Sigmoid colon (tissue), 4 donors: Measurements from ENCODE around the gene PIGM.

ENCODE experiments used
- EP300 ChIP-seq, 4 donors: sonication (generic); formaldehyde crosslinking; IDR thresholded peaks; one replicate each; pipeline ENCODE4 v1.6.1; 2017; ENCODE audit warnings: antibody characterized with exemption in 4 of 4
- POLR2A ChIP-seq, 2 donors: fragments of 450-650 bp; IDR thresholded peaks; one replicate each; pipeline ENCODE4 v1.6.1; 2016; ENCODE audit warnings: antibody characterized with exemption in 2 of 2, mild to moderate bottlenecking in 2 of 2, moderate library complexity in 2 of 2
- POLR2AphosphoS5 ChIP-seq, 4 donors: sonication (generic); formaldehyde crosslinking; IDR thresholded peaks; one replicate each; pipeline ENCODE4 v1.6.1; 2017; ENCODE audit warnings: antibody characterized with exemption in 4 of 4
- TF ChIP-seq, protein P1 (sequence below), 4 experiments: fragments of 450-650 bp in 3 of 4; fragments of 200-600 bp in 1 of 4; IDR thresholded peaks; one replicate each; pipeline ENCODE4 v1.5.1; 2016 to 2019; ENCODE audit warnings: antibody characterized with exemption in 4 of 4, mild to moderate bottlenecking in 3 of 4, moderate library complexity in 2 of 4

DNA sequence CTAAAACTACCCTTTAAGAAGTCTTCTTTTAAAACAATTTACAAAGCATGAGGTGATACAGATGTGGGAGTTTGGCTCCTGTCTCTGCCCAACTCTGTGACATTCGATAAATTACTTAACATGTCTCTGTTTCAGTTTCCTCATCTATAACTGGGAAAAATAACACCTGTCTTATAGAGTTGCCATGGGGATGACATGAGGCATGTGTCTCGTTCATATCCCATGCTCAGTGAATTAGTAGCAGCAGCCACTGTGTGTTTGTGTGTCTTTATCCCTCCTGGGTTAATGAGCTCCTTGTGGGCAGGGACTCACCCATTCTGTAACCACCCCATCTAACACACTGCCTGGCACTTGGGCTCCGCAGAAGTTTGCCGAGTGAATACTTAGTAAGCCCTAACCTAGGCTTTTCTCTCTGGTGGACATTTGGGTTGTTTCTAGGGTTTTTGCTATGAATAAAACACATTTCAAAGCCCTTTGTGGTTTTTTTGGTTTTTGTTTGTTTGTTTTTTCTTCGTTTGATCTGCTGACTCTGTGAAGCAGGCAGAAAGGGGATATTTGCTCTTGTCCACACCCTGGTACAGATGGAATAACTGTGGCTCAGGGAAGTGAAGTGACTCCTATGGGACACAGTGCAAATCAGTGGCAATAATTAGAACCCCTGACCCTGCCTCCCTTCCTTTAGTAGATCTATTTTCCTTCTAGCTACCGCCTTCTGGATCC is 48.8 kb upstream of the PIGM start:
- TF ChIP-seq, protein P1, sequence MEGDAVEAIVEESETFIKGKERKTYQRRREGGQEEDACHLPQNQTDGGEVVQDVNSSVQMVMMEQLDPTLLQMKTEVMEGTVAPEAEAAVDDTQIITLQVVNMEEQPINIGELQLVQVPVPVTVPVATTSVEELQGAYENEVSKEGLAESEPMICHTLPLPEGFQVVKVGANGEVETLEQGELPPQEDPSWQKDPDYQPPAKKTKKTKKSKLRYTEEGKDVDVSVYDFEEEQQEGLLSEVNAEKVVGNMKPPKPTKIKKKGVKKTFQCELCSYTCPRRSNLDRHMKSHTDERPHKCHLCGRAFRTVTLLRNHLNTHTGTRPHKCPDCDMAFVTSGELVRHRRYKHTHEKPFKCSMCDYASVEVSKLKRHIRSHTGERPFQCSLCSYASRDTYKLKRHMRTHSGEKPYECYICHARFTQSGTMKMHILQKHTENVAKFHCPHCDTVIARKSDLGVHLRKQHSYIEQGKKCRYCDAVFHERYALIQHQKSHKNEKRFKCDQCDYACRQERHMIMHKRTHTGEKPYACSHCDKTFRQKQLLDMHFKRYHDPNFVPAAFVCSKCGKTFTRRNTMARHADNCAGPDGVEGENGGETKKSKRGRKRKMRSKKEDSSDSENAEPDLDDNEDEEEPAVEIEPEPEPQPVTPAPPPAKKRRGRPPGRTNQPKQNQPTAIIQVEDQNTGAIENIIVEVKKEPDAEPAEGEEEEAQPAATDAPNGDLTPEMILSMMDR (IDR thresholded peaks at IDR 0.05): no peak
- TF ChIP-seq EP300 (IDR thresholded peaks at IDR 0.05) (no peak), POLR2AphosphoS5 (IDR thresholded peaks at IDR 0.05) (no peak), POLR2A (IDR thresholded peaks at IDR 0.05) (no peak)
